GM19099 (cell line): Measurements from ENCODE around the gene GAB1.

Experiments used
- POLR2A ChIP-seq: IDR thresholded peaks from 3 replicates; pipeline ENCODE4 v1.6.1; 2011; ENCODE audit warnings: low read depth; ENCODE audit not compliant: insufficient read length; ENCODE audit errors: extremely low read depth

GAB1 gene

GRCh38 chr4:143386812-143387211 is 50.1 kb downstream of the GAB1 start:
- no peak for TF ChIP-seq POLR2A

GRCh38 chr4:143389579-143390195 is 53.0 kb downstream of the GAB1 start:
- TF ChIP-seq POLR2A: no peak

- TF ChIP-seq POLR2A: no peak
Observed at GRCh38 chr4:143390764-143391163, 54.1 kb downstream of the GAB1 start.

GRCh38 chr4:143391261-143391660 is 54.6 kb downstream of the GAB1 start:
- TF ChIP-seq POLR2A: no peak

GRCh38 chr4:143391895-143392294 is 55.2 kb downstream of the GAB1 start:
- TF ChIP-seq POLR2A: no peak

- TF ChIP-seq POLR2A: no peak
Observed at GRCh38 chr4:143393195-143393594, 56.5 kb downstream of the GAB1 start.

GRCh38 chr4:143394739-143395453 is 58.2 kb downstream of the GAB1 start:
- no peak for TF ChIP-seq POLR2A

GRCh38 chr4:143396695-143397094 is 60.0 kb downstream of the GAB1 start:
- no peak for TF ChIP-seq POLR2A

- TF ChIP-seq POLR2A: no peak
Observed at GRCh38 chr4:143397335-143397734, 60.7 kb downstream of the GAB1 start.

- no peak for TF ChIP-seq POLR2A
Observed at GRCh38 chr4:143397887-143398286, 61.2 kb downstream of the GAB1 start.

- TF ChIP-seq POLR2A: no peak
Observed at GRCh38 chr4:143399113-143399949, 62.7 kb downstream of the GAB1 start.

GRCh38 chr4:143400082-143400481 is 63.4 kb downstream of the GAB1 start:
- TF ChIP-seq POLR2A: no peak

GRCh38 chr4:143402776-143403552 is 66.3 kb downstream of the GAB1 start:
- TF ChIP-seq POLR2A: no peak

- TF ChIP-seq POLR2A: no peak
Observed at GRCh38 chr4:143403553-143403820, 66.8 kb downstream of the GAB1 start.

- no peak for TF ChIP-seq POLR2A
Observed at GRCh38 chr4:143404555-143404954, 67.9 kb downstream of the GAB1 start.
